HG02943 (cell line): Measurements from ENCODE around the gene OAF.
"Not testable (repeated sequence)": the region's sequence is repeated elsewhere in the genome, so short reads cannot be mapped to it uniquely, and the experiment has no call there.

ENCODE experiments used
- ATAC-seq: cut with Tn5 transposase; IDR thresholded peaks from one replicate; pipeline ENCODE4 v1.9.1; 2021; ENCODE audit warnings: mild to moderate bottlenecking, low read depth, moderate library complexity; ENCODE audit not compliant: unreplicated experiment

Gene OAF

DNA sequence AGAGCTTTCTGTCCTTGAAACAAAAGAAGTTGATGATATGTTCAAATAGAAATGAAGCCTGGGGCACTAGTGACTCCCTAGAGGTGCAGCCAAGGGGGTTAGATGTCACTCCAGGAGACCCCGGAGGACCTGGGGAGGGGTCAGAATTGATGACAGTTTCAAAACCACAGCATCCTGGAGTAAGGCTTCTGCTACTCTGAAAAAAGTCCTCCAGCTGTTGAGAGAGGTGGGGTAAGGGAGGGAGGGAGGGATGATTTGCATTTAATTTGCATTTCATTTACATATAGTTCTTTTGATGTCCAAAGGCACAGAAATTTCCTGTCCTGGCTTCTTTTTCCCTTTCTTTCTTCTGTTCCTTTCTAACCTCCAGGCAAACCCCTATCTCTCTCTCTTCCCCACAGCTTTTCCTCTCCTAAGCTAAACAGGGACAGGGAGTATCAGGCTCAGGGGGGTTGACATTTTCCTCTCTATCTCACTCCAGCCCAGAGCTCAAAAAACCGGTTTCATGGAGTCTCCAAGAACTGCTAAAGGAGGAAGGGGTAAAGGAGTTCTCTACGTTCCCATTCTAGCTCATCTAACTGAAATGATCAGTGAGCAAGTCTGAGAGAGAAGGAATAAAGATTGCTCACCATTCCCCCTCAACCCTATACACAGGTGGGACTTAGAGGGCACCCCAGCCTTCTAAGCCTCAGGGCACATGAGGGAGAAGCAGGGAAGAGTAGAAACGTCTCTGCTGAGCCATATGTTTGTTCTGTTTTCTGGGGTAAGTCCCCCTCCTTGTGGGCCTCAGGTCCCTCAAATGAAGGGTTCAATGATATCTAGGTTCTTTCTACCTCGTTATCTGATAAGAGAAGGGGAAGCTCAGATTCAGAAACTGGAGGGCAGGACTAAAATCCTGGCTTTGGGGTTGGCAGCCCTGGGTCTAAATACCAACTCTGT, 25.6 kb downstream of the OAF start:
- ATAC-seq: no peak

- ATAC-seq: no peak
These were observed 28.3 kb downstream of the OAF start for GRCh38 chr11:120238968-120239620.

DNA sequence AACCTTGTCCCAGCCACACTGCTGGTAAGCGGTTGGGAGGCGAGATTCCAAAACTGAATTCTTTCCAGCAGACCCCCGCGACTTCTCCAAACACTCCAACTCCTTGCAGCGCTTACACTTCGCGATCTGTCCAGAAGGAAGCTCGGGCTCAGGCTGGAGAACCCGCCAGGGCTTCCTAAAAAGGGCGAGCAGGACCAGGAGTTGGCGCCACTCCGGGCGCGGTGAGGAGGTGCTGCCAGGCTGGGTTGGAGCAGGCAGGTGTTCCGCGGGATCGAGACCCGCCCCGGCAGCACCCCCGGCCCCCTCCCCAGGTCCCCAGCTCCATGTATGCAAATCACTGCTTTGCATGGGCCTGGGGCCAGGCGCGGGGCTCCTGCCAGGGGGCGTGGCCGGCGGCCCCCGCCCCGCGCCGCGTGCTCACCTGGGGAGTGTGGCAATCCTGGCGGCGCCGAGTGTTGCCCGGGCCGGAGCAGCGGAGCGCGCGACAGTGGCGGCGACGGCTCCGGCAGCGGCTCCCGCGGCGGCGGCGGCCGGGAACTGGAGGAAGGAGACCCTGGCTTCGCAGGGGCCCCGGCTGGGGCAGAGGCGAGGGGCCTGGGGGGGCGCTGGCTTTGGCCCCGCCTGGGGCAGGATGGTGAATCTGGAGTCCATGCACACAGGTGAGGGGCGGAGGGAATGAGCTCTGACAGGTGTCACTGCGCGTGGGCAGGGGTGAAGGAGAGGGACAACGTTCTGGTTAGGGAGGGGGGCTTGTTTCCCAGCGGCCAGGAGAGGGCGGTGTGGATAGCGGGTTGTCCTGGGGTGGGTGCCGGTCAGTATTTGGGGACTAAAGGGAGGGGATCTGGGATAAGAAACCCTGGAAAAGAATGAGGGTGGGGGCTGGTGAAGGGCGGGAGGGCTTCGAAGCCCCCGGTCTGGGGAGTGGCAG, 29.1 kb downstream of the OAF start, which contains the start of gene POU2F3:
POU2F3 (plus strand) TSS at position 428 of the 928 bp plus-strand sequence; CDS start at position 632, 204 bp downstream.
- no peak for ATAC-seq

DNA sequence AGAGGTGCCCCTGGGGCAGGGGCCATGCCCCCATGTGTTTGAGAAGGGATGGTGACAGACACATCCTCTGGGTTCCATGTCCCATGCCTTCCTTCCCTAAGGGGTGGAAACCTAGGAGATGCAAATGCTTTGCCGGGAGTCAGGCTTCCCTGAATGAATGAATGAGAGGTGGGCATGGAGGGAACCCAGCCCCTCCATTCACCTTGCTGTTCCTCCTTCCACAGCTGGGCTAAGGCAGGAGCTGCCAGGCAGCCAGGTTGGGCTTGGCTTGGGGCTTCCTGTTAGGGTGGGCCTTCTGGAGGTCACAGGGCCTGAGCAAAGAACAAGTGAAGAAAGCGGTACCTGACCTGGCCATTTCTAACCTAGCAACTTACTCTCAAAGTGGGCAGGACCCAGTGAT, 30.0 kb downstream of the OAF start:
- ATAC-seq: no peak

- no peak for ATAC-seq
These were observed 30.4 kb downstream of the OAF start for GRCh38 chr11:120241277-120241676.

- ATAC-seq: no peak
These were observed 32.4 kb downstream of the OAF start for GRCh38 chr11:120243221-120243620.

GRCh38 chr11:120244476-120245365, 33.9 kb downstream of the OAF start:
- no peak for ATAC-seq

DNA sequence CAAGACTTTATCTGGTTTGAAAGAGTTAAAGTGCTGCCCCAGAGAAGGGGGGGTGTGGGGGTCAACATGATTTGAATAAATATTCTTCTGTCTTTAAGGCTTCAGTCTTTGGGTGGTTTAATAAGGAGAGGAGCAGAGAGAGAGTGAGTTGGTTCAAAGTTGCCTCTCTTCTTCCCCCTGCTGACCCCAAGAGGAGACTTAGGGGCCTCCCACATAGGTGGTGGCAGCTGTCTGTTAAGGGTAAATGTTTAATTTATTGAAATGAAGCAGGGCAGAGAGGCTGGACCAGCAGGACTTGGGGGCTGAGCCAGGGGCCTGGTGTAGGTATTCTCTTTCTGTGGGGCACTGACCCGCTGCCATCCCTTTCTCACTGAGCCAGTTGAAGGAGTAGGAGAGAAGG, 34.6 kb downstream of the OAF start:
- no peak for ATAC-seq

DNA sequence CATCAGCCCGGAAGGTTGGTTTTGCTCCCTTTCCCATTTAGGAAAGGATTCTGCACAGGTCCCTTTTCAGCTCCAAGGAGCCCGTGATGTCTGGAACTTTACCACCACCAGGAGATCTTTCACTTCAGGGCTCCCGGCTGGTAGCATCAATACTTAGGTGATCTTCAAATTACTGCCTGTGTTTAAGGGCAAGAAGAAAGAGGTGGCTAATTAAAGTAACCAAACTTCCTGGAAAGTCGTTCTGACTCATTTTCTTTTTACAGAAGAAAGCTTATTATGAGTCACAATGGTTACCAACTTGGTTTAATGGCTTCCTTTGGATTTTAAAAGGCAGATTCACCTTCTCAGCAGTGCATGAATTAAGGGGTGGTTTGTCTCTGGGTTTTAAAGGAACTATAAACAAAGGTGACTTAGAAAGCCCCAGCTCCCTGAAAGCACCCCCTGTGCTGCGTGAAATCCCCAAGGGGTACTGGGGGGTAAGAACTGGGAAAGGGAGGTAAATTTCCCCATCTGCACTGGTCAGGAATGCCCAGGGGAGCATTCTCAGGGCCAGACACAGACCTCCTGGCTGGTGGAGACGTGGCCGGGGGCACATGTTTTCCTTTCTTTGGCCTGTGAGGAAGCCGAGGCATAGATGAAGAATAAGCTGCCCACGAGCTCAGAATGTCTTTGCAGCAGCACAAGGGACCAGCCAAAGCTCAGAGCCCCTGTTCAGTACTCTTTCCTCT, 37.9 kb downstream of the OAF start:
- ATAC-seq: no peak

- no peak for ATAC-seq
These were observed 38.7 kb downstream of the OAF start for GRCh38 chr11:120249279-120250262.

- ATAC-seq: not testable (repeated sequence)
These were observed 42.5 kb downstream of the OAF start for GRCh38 chr11:120253377-120253776.

DNA sequence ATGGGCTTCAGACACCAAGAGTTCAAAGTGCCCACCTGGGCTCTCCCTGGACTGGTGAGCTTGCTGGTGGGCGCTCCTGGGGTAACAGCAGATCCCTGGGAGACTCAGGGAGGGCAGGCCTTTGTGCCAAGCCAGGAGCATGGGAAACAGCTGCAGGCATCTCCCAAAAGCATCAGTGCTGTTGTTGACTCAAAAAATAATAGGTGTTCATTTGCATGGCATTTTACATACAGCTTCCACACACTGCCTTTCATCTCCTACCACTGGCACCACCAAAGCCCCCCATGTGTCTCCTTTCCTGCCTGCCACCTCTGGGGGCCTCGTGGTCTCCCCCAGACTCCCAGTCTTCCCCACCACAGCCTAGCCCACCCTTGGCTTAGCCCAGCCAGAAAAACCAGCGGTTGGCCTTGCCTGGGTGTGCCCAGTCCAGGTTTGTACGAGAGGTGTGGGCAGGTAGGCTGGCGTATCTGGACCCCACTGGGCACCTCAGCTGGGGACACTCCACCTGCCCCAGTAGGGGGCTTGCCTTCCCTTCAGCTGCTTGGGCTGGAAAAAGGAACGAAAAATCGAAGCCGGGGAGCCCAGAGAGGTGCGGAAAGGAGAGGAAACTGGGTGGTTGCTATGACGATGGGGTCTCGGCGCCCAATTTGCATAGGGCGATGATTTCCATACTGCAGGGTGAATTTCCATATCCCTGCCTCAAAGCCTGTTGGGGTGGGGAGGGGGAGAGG, 44.1 kb downstream of the OAF start:
- no peak for ATAC-seq

DNA sequence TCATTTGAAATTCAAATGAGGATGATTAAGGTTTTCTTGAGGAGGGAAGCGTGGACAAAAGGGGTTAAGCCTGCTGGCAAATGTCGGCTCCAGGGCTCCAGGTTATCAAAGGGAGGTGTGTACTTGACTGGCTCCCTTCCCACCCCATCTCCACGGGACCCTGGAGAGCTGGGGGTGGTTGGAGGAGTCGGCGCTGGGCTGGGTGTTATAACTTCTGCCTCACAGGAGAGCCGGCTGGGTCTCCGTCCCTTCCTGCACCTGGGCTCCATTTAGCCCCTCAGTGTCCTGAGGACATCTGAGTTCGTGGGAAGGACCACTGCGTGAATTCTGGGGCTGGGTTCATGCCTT, 44.7 kb downstream of the OAF start:
- ATAC-seq: no peak

GRCh38 chr11:120256178-120256577, 45.3 kb downstream of the OAF start:
- no peak for ATAC-seq

- no peak for ATAC-seq
These were observed 45.9 kb downstream of the OAF start for GRCh38 chr11:120256779-120257178.

GRCh38 chr11:120257346-120257745, 46.5 kb downstream of the OAF start:
- no peak for ATAC-seq

DNA sequence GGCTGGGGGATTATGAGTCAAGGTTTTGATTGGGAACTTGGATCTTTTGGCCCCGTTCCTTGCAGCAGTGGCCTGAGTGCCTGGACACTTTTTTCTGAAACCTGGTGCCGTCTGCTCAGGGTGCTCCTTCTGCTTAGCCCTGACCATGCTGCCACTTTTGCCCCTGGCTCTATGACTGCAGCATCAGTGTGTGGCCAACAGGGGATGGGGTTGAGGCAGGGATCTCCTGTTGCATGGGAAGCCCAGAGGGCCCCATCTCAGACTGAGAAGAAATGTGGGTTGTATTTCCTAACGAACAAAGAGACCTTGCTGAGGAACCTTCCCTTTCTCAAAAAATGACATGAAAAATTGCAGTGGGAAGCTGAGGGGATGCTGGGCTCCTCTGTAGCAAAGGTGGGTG, 47.8 kb downstream of the OAF start:
- no peak for ATAC-seq
